KMS-11 (cell line): ENCODE results near the gene EIF2A.
"Not testable (repeated sequence)": the region's sequence is repeated elsewhere in the genome, so short reads cannot be mapped to it uniquely, and the experiment has no call there.

ENCODE experiments used
- H2AFZ ChIP-seq: fragments of 200-600 bp; sonication (generic); 2 replicates; pipeline ENCODE4 v1.6.1; 2016; ENCODE audit warnings: antibody characterized with exemption, mixed run types, low read depth
- H3K27ac ChIP-seq: fragments of 200-600 bp; sonication (generic); 2 replicates; pipeline ENCODE4 v1.6.1; 2016; ENCODE audit warnings: mild to moderate bottlenecking, mixed run types
- H3K27me3 ChIP-seq: fragments of 200-600 bp; sonication (generic); 2 replicates; pipeline ENCODE4 v1.6.1; 2017; ENCODE audit warnings: mild to moderate bottlenecking, low read depth, mixed run types, moderate library complexity; ENCODE audit not compliant: insufficient read depth
- H3K36me3 ChIP-seq: fragments of 200-600 bp; sonication (generic); 2 replicates; pipeline ENCODE4 v1.6.1; 2017; ENCODE audit warnings: mild to moderate bottlenecking, mixed run types; ENCODE audit not compliant: insufficient read depth
- H3K4me1 ChIP-seq: fragments of 200-600 bp; sonication (generic); 2 replicates; pipeline ENCODE4 v1.6.1; 2016; ENCODE audit warnings: mild to moderate bottlenecking, low read depth, mixed run types; ENCODE audit not compliant: poor library complexity, severe bottlenecking
- H3K4me2 ChIP-seq: fragments of 200-600 bp; sonication (generic); 2 replicates; pipeline ENCODE4 v1.7.0; 2016; ENCODE audit warnings: mild to moderate bottlenecking, mixed run types
- H3K4me3 ChIP-seq: fragments of 200-600 bp; sonication (generic); IDR thresholded peaks from 2 replicates; pipeline ENCODE4 v1.6.1; 2017; ENCODE audit warnings: low read depth, low read length, mixed read lengths; ENCODE audit not compliant: insufficient read depth
- H3K79me2 ChIP-seq: fragments of 200-600 bp; sonication (generic); 2 replicates; pipeline ENCODE4 v1.6.1; 2016; ENCODE audit warnings: low read depth, mixed run types; ENCODE audit not compliant: insufficient read depth
- H3K9ac ChIP-seq: fragments of 200-600 bp; sonication (generic); 2 replicates; pipeline ENCODE4 v1.6.1; 2016; ENCODE audit warnings: mild to moderate bottlenecking, mixed run types
- H4K20me1 ChIP-seq: fragments of 200-600 bp; sonication (generic); 2 replicates; pipeline ENCODE4 v1.6.1; 2016; ENCODE audit warnings: mild to moderate bottlenecking, mixed run types; ENCODE audit not compliant: insufficient read depth
- CTCF ChIP-seq: fragments of 200-600 bp; sonication (generic); conservative IDR thresholded peaks from 2 replicates; pipeline ENCODE4 v1.6.1; 2017; ENCODE audit warnings: low read depth, mild to moderate bottlenecking, antibody characterized with exemption, low read length, moderate library complexity, mixed read lengths

EIF2A gene

GRCh38 chr3:150594150-150594549, 47.6 kb downstream of the EIF2A start:
- Histone ChIP-seq H4K20me1 (no peaks in the 10 kb centered on the region), H3K36me3 (no peaks in the 10 kb centered on the region), H3K9ac (no peak overlapping the region), H3K79me2 (peaks cover 89% of the 10 kb centered on the region), H3K27me3 (no peaks in the 10 kb centered on the region), H3K4me3 (no peak overlapping the region), H3K4me1 (peaks cover 59% of the 10 kb centered on the region), H2AFZ (no peak overlapping the region), H3K4me2 (no peak overlapping the region), H3K27ac (no peak overlapping the region)
- no peak for TF ChIP-seq CTCF

GRCh38 chr3:150597646-150598045, 51.1 kb downstream of the EIF2A start:
- Histone ChIP-seq H3K4me2 (peak overlapping the region; percentile 97), H3K4me1 (peaks cover 65% of the 10 kb centered on the region), H4K20me1 (no peaks in the 10 kb centered on the region), H3K9ac (peak overlapping the region; percentile 43; the same call in 1 of the 2 replicates), H3K36me3 (no peaks in the 10 kb centered on the region), H3K4me3 (no peak overlapping the region), H3K79me2 (peaks cover 94% of the 10 kb centered on the region), H2AFZ (no peak overlapping the region), H3K27me3 (no peaks in the 10 kb centered on the region), H3K27ac (peak overlapping the region; percentile 77)
- no peak for TF ChIP-seq CTCF

GRCh38 chr3:150599611-150600297, 53.2 kb downstream of the EIF2A start:
- TF ChIP-seq CTCF, result no peak
- Histone ChIP-seq H3K4me1 (peaks cover 59% of the 10 kb centered on the region), H3K27ac (peak overlapping the region; percentile 77), H2AFZ (no peak overlapping the region), H3K4me2 (peak overlapping the region; percentile 97), H3K36me3 (no peaks in the 10 kb centered on the region), H3K9ac (peak overlapping the region; percentile 43; the same call in 1 of the 2 replicates), H3K4me3 (no peak overlapping the region), H3K79me2 (peaks cover 94% of the 10 kb centered on the region), H3K27me3 (no peaks in the 10 kb centered on the region), H4K20me1 (peaks cover 7% of the 10 kb centered on the region; the same call in 1 of the 2 replicates)

GRCh38 chr3:150600647-150601530, 54.3 kb downstream of the EIF2A start:
- not testable (repeated sequence) for H3K4me3 ChIP-seq

More at GRCh38 chr3:150600647-150601530, 54.3 kb downstream of the EIF2A start:
- not testable (repeated sequence) for H2AFZ ChIP-seq, H3K36me3 ChIP-seq, H3K27me3 ChIP-seq
- H4K20me1 ChIP-seq, result peaks cover 18% of the 10 kb centered on the region
- peak overlapping the region; percentile 96; the same call in 1 of the 2 replicates for H3K9ac ChIP-seq
- H3K79me2 ChIP-seq, result peaks cover 94% of the 10 kb centered on the region
- H3K4me1 ChIP-seq, result peaks cover 61% of the 10 kb centered on the region
- peak overlapping the region; percentile 77; the same call in 1 of the 2 replicates for H3K27ac ChIP-seq
- peak overlapping the region; percentile 97 for H3K4me2 ChIP-seq
